Left ventricle myocardium inferior (tissue), 1 donor: ENCODE results near the gene ADGRA3. TPM values are rescaled to one million over a fixed set of nuclear protein-coding genes. Genes with fewer than 3 reads are reported as not detected.

Experiments
- DNase-seq: peaks from one replicate; pipeline ENCODE4 v3.0.0-alpha.2; 2020
- H3K27ac ChIP-seq: fragments of 200-600 bp; replicated peaks from 2 replicates; pipeline ENCODE4 v1.8.0; 2021
- H3K27me3 ChIP-seq: fragments of 200-600 bp; 2 replicates; pipeline ENCODE4 v1.8.0; 2021; ENCODE audit warnings: low read depth
- H3K36me3 ChIP-seq: fragments of 200-600 bp; 2 replicates; pipeline ENCODE4 v1.8.0; 2021
- H3K4me1 ChIP-seq: fragments of 200-600 bp; 2 replicates; pipeline ENCODE4 v1.8.0; 2021
- H3K4me3 ChIP-seq: fragments of 200-600 bp; 2 replicates; pipeline ENCODE4 v1.8.0; 2021; ENCODE audit warnings: mild to moderate bottlenecking, moderate library complexity
- H3K9me3 ChIP-seq: fragments of 200-600 bp; replicated peaks from 2 replicates; pipeline ENCODE4 v1.8.0; 2021
- CTCF ChIP-seq: fragments of 200-600 bp; IDR thresholded peaks from 2 replicates; pipeline ENCODE4 v1.8.0; 2021; ENCODE audit warnings: antibody characterized with exemption, mild to moderate bottlenecking, borderline replicate concordance
- intact Hi-C: fragments of 100-400 bp; cut with micrococcal nuclease; formaldehyde crosslinking; loops from one replicate; pipeline ENCODE4 v1.11.0; 2022
- total RNA-seq: library from RNA; stranded (reverse); fragmentation: NEBNext Ultra II Directional; extraction: Animal tissue kit (Norgen Biotek cat#: 25700); gene quantifications from one replicate; pipeline ENCODE4 v1.2.1, GENCODE V29; 2021
- donor health status: DM: no; HTN: yes; CAD: no; lungs with severe emphysema.

ADGRA3 gene
- total RNA-seq, 1 donor from 2014 or later = 26.9 TPM

- no peak overlapping the region for H3K4me3 ChIP-seq
- intact Hi-C loops = loop anchor here (5.0 kb wide), 1 partner anchor 272 kb away; no protein-coding TSS in a partner anchor
- H3K4me1 ChIP-seq = no peaks in the 10 kb centered on the region
- H3K27ac ChIP-seq = no peak overlapping the region
- DNase-seq = no peak
- no peaks in the 10 kb centered on the region for H3K36me3 ChIP-seq
- no peaks in the 10 kb centered on the region for H3K27me3 ChIP-seq
- H3K9me3 ChIP-seq = no peaks in the 10 kb centered on the region
- TF ChIP-seq CTCF = no peak
These were observed 101.0 kb downstream of the ADGRA3 start for GRCh38 chr4:22414833-22415232.

- Histone ChIP-seq H3K4me3 (no peak overlapping the region), H3K27me3 (no peaks in the 10 kb centered on the region), H3K36me3 (no peaks in the 10 kb centered on the region), H3K27ac (no peak overlapping the region), H3K9me3 (no peaks in the 10 kb centered on the region), H3K4me1 (no peaks in the 10 kb centered on the region)
- no peak for DNase-seq
- TF ChIP-seq CTCF = no peak
- intact Hi-C loops = loop anchor here (5.0 kb wide), 1 partner anchor 274 kb away; no protein-coding TSS in a partner anchor
These were observed 102.4 kb downstream of the ADGRA3 start for GRCh38 chr4:22413471-22413870.

- H3K27ac ChIP-seq = no peak overlapping the region
- DNase-seq = no peak
- no peaks in the 10 kb centered on the region for H3K36me3 ChIP-seq
- H3K9me3 ChIP-seq = no peaks in the 10 kb centered on the region
- intact Hi-C loops = loop anchor here (5.0 kb wide), 1 partner anchor 275 kb away; no protein-coding TSS in a partner anchor
- no peaks in the 10 kb centered on the region for H3K4me1 ChIP-seq
- no peak for TF ChIP-seq CTCF
- no peak overlapping the region for H3K4me3 ChIP-seq
- no peaks in the 10 kb centered on the region for H3K27me3 ChIP-seq
These were observed 103.9 kb downstream of the ADGRA3 start for GRCh38 chr4:22412013-22412412.

GRCh38 chr4:22410645-22411247 lies 105.1 kb downstream of the ADGRA3 start:
- H3K27ac ChIP-seq = no peak overlapping the region
- H3K9me3 ChIP-seq = no peaks in the 10 kb centered on the region
- intact Hi-C loops = loop anchor here (5.0 kb wide), 1 partner anchor 277 kb away; no protein-coding TSS in a partner anchor
- no peak overlapping the region for H3K4me3 ChIP-seq
- H3K36me3 ChIP-seq = no peaks in the 10 kb centered on the region
- DNase-seq = no peak
- H3K27me3 ChIP-seq = no peaks in the 10 kb centered on the region
- peak; percentile 64 for TF ChIP-seq CTCF
- no peaks in the 10 kb centered on the region for H3K4me1 ChIP-seq

GRCh38 chr4:22408474-22408873 lies 107.4 kb downstream of the ADGRA3 start:
- no peak for DNase-seq
- no peak for TF ChIP-seq CTCF
- H3K9me3 ChIP-seq = no peaks in the 10 kb centered on the region
- intact Hi-C loops = no loop called here
- H3K4me3 ChIP-seq = no peak overlapping the region
- no peaks in the 10 kb centered on the region for H3K36me3 ChIP-seq
- no peak overlapping the region for H3K27ac ChIP-seq
- no peaks in the 10 kb centered on the region for H3K27me3 ChIP-seq
- no peaks in the 10 kb centered on the region for H3K4me1 ChIP-seq
